ENCODE data around the gene HPSE2.
"Not testable (repeated sequence)": the region's sequence is repeated elsewhere in the genome, so short reads cannot be mapped to it uniquely, and the experiment has no call there.

Gene HPSE2

DNA sequence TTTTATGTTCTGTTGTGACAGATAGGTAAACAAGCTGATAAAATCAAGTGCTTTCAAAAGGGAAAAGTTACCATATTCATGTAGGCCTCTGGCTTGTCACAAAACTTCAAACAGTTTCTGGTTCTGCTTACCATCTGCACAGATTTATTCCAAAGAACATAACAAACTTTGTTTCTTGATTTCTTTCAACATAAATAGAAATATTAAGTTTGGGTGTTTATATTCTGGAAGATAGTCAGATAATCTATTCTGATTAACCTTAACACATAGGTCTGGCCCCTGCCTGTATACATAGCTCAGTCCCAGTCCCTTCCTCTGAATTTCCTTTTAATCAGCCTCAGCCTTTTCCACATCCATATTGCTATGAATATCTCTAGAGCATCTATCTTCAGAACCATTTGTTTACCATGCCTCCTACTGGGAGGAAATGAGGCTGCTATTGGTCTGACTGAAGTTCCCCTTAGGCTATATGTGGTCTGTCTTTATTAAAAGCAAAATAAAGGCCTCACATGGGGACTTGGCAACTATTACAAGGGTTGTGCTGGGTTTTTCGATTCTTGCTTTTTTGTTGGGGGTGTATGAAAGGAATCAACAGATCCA is 319.0 kb downstream of the HPSE2 start:
- DNase-seq, result no peak

GRCh38 chr10:98915911-98916310 is 319.7 kb downstream of the HPSE2 start:
- DNase-seq, result no peak

DNA sequence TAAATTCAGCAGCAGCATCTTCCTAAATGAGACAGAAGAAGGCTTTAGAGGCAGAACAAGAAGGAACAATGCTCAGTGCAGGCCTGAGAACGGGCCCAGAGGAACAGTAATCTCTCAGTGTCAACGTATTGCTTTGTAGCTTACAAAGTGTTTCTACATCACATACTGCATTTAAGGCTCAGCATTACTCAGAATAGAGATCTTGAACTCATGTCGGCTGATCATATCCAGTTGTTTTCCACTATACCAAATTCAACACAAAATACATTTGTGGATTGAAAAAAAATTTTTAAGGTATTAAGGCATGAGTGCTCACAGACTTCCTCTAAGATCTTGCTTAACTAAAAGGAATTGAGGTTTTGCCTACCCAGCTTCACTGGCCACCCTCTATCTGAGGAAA is 325.1 kb downstream of the HPSE2 start:
- DNase-seq, result no peak

DNA sequence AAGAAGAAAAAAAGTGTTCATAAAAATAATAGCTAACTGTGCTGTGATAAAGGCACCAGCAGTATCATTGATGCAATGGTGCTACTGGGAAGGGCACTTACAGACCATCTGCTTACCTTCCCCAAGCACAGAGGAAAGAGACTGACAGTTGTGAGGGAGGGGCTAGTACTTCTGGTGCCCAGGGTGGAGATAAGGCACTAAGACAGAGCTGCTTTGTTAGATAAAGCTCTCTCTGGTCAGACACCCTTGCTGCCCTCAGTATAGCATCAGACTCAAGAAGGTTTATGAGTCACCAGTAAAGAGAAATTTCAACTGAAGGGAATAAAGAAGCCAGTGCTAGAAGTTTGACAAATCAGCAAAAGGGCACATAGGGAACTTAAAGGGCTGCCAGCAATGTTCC is 325.6 kb downstream of the HPSE2 start:
- no peak for DNase-seq

DNA sequence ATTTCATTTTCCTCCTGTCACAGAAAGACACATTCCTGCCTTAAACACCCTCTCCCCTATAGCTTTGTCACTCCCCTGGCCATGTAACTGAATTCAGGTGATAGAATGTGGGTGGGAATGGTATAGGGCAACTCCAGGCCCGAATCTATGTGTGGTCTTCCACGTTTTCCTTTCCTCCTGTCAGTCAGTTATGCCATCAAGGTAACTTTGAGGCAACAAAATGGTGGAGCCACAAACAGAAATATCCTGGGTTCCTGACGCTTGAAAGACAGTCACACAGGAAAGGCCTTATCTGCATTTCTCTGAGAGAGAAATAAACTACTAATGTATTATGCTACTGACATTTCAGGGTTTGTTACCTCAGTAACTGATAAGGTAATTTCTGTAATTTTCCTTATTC is 326.8 kb downstream of the HPSE2 start:
- DNase-seq, result no peak

DNA sequence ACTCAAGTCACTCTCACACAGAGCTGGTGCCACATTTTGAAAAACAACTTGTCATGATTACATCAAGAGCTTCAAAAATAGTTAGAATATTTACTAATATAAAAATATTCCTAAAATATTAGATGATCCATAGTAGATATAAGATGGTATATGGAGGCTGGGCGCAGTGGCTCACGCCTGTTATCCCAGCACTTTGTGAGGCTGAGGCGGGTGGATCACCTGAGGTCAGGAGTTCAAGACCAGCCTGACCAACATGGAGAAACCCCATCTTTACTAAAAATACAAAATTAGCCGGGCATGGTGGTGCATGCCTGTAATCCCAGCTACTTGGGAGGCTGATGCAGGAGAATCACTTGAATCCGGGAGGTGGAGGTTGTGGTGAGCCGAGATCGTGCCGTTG is 327.4 kb downstream of the HPSE2 start:
- not testable (repeated sequence) for DNase-seq

DNA sequence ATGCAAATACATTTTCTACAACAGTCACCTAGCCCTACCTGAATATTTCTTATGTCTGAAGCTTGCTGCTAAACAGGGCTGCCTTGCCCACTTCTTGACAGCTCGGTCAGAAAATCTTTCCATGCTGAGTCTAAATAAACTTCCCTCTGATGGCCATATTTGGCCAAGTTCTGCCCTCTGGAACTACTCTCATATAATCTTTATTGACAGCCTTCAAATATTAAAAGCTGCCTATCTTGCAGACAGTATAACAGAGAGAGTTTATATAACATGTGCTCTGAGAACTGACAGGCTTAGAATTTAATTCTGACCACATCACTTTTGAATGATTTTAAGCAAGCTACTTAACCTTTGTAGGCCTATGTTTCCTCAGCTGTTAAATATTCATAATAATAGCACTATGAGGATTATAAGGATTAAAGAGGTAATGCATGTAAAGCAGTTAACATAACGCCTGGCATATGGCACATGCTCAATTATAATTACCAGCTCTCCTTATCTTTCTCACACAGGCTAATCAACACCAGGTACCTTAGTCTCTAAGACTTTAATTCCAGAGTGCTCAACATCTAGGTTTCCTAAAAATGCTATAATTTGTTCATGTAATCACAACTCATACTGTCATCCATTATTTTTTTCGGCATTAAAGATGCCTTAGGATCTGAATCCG is 334.1 kb downstream of the HPSE2 start:
- DNase-seq, result no peak

GRCh38 chr10:98899018-98899417 is 336.6 kb downstream of the HPSE2 start:
- no peak for DNase-seq

DNA sequence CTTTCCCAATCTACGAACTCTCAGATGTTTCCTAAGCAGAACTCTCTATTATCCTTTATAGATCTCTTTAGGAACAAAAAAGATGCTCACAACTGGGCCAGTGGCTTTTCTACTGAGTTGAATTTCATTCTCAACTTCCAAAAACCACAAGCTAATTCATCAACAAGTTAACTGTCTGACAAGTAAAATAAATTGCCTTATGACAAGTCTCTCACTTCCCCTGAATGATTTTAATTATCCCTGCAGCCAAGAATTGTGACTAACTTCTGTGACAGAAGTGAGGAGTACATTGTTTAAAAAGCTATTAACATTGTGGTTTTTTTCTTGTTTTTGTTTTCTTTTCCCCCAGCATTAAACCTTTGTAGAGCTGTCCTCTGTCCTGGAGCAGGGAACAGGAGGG is 343.1 kb downstream of the HPSE2 start:
- no peak for DNase-seq

DNA sequence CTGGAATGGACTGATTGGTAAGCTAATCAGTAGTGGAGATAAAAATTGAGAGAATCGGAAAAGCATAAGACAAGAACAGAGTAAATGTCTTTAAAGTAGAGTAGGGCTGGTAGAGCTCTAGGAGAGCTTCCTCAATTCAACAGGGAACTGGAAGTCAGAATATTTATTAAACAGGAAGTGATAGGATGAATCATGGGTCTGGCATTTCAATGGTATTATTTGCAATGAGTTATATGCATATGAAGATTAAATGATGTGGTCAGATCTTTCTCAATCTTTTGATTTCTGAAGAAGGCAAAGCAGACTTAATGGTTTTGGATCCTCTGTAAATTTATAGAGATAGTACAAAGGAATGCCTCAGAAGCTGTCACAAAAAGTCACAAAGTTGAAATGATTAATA is 349.0 kb downstream of the HPSE2 start:
- DNase-seq, result no peak

DNA sequence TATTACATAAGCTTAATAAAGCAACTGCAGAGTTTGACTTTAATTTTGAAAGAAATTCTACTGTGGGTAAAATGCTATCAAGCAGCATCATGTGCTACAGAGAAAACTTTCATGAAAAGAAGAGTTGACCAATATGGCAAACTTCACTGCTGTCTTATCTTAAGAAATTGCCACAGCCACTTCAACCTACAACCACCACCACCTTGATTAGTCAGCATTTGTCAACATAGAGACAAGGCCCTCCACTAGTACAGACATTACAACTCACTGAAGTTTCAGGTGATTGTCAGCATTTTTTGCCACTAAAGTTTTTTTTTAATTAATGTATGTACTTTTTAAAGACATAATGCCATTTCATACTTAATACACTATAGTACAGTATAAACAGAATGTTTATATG is 350.3 kb downstream of the HPSE2 start:
- DNase-seq, result no peak

- no peak for DNase-seq
These were observed 353.9 kb downstream of the HPSE2 start for GRCh38 chr10:98881789-98882188.

DNA sequence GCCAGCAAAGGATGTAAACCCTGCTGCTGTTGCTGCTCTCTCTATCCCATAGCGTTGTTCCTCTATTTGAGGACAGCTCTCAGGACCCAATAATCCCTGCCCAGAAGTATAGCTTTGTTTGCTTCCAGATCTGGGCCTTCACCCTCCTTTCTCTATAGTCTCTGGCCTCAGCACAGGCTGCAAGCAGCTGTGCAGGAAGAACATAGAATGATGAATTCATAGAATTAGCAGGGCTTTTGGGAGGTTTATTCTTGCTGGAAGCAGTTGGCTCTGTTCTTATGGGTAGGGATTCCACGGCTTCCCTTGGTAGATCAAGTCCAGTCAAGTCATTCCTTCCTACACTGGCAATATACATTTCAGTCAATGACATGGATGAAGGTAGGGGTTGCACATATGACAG is 354.7 kb downstream of the HPSE2 start:
- DNase-seq, result no peak

GRCh38 chr10:98878921-98879320 is 356.7 kb downstream of the HPSE2 start:
- no peak for DNase-seq

DNA sequence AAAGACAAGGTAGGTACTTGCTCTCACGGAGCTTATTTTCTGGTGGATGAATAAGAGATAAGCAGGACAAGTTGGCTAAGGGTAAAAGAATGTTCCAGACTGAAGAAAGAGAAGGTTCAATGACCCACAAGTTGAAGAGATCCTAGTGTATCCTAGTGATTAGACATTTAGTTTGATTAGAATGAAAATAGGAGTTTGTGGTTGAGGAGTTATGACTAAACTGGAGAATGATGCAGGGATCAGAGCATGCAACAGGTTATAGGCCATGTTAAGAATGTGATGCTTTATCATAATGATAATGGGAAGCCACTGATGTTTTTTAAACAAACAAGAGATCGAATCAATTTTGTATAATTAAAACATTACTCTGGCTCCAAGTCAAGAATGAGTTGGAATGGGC is 357.2 kb downstream of the HPSE2 start:
- DNase-seq, result no peak

DNA sequence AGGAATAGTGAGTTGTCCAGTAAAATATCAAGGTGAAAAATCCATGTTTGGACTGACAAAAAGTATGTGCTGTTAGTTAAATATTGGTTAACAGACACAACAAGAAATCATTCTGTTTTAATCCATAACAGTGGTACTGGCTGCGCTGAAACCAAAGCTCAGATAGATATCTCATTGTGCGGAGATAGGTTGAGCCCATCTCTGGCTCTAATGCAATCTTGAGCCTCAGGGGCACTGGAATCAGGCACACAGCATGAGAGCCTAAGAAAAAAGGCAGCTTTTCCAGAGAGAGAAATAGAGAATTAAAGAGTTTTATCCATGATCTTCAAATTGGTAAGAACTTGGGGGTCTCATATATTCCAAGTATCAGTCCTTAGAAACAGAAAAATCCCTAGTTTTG is 373.7 kb downstream of the HPSE2 start:
- no peak for DNase-seq

GRCh38 chr10:98858525-98858924 is 377.1 kb downstream of the HPSE2 start:
- no peak for DNase-seq

GRCh38 chr10:98855403-98856189 is 380.1 kb downstream of the HPSE2 start:
- DNase-seq, result no peak

DNA sequence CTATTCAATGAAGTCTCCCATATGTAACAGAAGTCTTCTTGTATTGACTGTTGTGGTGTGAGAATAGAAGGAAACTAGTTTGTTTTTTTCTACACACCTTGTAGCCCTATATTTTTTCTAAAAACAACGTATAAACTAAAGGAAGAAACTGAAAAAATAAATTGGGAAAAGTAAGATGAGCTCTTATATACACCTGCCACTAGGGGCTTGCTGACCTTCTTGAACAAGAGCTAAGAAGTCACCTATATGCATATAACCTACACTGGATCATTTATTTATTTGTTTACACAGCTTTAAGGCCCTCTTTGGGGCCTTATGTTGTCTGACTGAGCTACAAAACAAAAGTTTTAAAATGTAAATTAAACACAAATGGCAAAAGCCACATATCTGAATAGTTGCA is 383.0 kb downstream of the HPSE2 start:
- no peak for DNase-seq

GRCh38 chr10:98848361-98848760 is 387.3 kb downstream of the HPSE2 start:
- DNase-seq, result no peak

GRCh38 chr10:98846787-98847186 is 388.9 kb downstream of the HPSE2 start:
- DNase-seq, result no peak

- no peak for DNase-seq
These were observed 402.1 kb downstream of the HPSE2 start for GRCh38 chr10:98833542-98833941.

GRCh38 chr10:98832738-98833137 is 402.9 kb downstream of the HPSE2 start:
- no peak for DNase-seq

DNA sequence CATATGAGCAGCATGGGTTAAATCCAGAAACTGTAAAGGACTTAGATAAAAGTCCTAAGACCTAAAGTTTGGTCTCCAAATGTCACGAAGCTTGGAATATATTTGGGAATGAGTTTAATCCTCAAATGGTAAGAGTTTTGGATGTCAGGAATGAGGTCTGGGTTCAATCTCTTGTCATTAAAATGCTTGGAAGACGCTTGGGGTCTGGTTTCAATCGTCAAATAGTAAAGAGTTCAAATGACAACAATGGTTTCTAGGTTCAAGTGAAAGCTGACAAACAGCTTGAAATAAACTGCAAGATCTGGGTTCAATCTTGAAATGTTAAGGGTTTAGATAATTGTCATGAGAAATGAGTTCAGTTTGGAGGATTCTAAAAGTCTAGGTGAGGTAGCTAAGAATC is 403.5 kb downstream of the HPSE2 start:
- DNase-seq, result no peak
